NCI-H1105 treated with DMSO at 0.1 percent for 48 hours (cell line): ENCODE data around the gene GJE1.
A peak's percentile ranks its signal among the peaks of the same experiment; 100 is the strongest.
"Not testable (repeated sequence)": the region's sequence is repeated elsewhere in the genome, so short reads cannot be mapped to it uniquely, and the experiment has no call there.

ENCODE experiments used
- DNase-seq: peaks from one replicate; lab custom pipeline; 2025; lab: John Stamatoyannopoulos, UW

GJE1 gene, protein sequence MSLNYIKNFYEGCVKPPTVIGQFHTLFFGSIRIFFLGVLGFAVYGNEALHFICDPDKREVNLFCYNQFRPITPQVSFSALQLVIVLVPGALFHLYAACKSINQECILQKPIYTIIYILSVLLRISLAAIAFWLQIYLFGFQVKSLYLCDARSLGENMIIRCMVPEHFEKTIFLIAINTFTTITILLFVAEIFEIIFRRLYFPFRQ

DNA sequence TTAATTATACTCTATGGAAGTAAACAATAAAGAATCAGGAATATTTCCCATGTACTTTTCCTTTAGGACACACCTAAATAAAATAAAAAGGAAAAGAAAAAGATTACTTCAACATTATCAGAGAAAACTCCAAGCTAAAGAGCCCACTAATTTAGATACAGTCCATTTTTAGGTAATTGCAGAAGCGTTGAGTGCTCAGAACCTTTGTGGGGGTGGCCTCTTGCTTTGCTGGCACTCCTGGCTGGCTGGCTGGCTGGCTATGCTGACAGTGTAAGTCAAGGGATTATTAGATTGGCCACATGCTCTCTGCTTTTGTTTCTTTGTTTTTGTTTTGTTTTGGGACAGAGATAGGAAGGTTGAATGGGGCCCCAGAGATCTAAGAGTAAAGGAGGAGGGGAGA is at the start of gene GJE1:
TSS of gene GJE1 (plus strand) at position 301 of the 400 bp plus-strand sequence. CDS start 234 bp downstream, outside the sequence.
- DNase-seq, result no peak

DNA sequence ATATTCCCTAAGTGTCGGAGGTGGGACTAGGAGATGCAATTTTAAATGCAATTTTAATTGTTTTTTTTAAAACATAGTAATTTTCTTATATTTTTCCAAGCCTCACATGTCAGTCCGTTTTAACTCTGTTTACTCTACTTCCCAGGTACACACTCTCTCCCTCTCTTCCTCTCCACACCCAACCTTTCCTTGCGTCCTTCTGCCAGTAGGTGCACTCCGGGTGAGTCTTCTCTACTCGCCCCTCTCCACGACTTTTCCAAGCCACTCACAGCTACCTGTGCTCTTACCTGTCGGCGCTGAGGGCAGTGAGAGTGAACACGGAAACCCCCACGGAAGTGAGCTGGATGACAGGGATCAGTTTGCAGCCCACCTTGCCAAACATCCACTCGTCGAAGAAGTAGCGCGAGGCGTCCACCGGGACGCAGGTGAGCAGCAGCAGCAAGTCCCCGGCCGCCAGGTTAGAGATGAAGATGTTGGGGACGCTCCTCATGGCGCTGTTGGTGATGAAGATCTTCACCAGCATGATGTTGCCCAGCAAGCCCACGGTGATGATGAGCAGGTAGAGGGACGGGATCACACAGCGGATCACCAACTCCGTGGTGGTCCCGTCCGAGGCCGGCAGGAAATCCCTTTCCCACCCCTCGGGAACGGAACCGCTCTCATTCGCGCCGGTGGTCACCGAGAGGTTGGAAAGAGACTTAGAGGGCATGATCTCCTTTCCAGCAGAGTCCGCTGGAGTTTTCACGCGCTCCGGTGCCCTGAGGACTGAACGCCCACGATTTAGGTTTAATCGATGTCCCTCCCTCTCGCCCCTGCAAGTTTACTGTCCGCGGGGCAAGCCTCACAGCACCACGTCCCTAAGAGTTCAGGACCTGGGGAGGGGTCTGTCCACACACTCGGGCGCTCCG is 44.5 kb upstream of the GJE1 start:
- no peak for DNase-seq

DNA sequence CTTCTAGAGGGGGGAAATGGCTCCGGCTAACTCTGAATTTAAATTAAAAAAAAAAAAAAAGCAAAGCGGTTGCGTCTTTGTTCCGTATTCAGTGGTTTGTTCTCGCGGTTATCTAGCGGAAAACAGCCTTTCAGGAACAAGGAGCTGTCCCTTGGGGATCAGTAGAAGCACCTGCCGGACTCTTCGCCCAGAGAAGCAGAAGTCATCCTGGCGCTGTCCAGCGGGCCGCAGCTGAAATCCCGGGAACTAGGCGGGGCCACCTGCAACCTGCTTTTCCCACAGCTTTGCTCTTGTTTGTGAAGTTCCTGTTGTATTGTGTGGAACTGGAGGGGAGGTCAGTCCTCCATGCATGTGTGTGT is 43.9 kb upstream of the GJE1 start:
- no peak for DNase-seq

DNA sequence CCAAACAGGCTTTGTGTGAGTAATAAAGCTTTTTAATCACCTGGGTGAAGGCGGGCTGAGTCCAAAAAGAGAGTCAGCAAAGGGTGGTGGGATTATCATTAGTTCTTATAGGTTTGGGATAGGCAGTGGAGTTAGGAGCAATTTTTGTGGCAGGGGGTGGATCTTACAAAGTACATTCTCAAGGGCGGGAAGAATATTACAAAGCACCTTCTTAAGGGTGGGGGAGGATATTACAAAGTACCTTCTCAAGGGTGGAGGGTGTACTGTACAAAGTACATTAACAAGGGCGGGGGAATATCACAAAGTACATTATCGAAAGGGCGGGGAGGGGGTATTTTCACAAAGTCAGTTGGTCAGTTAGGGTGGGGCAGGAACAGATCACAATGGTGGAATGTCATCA is 27.9 kb upstream of the GJE1 start:
- DNase-seq, result not testable (repeated sequence)

DNA sequence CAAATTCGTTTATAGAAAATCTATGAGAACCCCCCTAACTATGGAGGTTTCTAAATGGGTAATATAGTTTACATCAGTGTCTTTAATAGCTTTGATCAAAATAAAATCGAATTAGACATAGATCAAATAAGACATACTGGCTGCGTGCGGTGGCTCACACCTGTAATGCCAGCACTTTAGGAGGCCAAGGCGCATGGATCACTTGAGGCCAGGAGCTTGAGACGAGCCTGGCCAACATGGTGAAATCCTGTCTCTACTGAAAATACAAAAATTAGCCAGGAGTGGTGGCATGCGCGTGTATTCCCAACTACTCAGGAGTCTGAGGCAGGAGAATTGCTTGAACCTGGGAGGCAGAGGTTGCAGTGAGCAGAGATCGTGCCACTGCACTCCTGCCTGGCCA is 21.9 kb upstream of the GJE1 start:
- DNase-seq, result not testable (repeated sequence)

DNA sequence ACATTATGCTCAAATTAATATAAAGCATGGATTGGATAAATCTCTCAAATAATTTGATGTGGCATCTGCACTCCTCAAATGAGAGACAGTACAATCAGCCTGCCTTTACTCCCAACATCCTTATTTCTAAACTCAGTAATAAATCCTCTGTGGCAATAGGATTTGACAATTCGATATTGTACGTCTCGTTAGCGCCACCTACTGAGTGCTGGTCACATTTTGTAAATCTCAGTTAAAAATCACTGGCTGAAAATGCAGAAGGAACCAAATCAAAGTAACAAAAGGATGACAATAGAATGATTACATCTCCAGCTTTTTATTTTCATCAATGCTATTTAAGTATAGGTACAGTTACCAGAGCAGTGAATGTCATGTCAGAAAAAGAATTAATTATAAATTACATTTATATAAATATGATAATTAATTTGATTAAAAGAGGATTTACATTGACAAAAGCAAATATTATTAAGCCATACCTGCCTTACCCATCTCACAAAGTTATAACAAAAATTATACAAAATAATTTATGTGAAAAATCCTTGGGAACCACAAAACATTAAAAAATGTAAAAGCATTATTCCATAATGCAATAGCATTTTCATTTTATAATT is 20.2 kb upstream of the GJE1 start:
- DNase-seq, result peak; percentile 69

DNA sequence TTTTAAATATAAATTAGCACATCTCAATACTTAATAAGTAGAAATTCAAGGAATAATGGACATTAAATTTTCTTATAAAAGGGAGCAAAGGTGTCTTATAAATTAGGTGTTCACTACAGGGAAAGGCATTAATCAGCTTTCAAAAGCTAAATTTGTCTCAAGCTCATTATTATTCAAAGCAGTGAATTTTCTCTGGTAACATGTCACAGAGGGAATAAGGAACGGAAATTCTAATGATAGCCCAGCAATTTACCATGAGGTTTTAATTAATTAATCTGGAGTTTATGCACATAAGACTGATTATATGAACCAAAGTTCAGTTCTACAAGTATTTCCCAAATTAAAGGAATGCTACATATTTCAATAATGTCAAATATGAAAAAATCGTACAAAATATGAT is 15.4 kb upstream of the GJE1 start:
- DNase-seq, result no peak

DNA sequence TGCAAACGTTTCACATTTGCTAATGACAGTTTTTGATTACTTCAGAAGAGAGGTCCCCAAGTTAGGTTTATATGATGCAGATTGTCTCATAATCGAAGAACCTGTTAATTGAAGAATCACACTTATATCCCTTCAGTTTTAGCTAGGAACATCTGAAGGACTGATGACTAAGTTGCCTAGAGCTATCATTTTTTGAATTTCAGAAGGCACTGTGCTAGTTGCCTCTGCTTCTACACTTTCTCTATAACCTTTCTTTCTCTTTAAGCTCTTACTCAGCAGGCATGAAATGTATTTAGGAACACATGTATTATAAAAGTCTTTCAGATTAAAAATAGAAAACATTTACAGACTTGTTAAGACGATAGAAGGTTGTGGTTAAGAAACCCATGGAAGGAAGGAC is 14.4 kb upstream of the GJE1 start:
- no peak for DNase-seq

DNA sequence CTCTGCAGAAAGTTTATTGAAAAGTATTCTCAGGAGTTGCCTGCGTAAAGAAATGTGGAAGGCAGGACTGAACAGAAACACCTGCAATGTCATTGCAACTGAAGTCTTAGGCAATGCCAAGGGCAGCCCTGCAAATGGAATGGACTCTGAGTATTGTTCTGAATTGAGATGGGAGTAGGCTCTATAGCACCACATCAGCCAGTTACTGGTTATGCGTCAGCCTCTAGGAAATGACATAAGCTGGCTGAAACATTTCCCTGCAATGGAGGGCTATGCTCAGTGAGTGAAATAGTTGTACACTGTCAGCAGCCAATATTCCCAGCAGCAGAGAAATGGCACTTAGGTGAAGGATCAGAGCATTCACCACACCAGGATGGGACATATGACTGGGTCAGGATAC is 13.8 kb upstream of the GJE1 start:
- DNase-seq, result no peak

DNA sequence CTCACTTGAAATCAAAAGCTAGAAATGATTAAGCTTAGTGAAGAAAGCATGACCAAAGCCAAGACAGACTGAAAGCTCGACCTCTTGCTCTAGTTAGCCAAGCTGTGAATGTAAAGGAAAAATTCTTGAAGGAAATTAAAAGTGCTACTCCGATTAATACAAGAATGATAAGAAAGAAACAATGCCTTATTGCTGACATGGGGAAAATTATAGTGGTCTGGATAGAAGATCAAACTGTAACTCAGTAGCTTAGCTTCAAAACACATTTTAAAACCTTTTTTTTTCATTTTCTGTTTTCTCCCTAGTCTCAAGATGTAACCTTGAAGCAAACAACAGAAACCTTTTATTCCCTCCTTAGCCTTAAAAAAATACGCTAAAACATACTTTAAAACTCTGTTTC is 11.4 kb upstream of the GJE1 start:
- DNase-seq, result no peak

DNA sequence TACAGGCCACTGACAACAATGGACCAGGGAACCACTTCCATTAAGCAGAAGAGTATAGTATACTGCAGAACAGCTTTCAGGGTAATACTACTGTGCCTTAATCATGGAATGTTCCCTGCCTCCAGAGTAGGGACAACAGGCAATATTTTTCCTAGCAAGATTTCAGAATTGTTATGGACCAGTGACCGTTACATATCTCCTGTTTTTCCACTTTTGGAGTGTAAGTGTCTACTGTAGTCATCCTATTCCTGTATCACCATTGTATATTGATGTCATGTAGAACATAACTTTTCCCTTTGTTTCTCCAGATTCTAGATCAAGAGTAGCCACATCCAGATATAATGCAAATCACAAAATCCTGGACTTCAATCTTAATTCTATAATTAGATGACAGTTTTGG is 1.9 kb upstream of the GJE1 start:
- DNase-seq, result no peak

DNA sequence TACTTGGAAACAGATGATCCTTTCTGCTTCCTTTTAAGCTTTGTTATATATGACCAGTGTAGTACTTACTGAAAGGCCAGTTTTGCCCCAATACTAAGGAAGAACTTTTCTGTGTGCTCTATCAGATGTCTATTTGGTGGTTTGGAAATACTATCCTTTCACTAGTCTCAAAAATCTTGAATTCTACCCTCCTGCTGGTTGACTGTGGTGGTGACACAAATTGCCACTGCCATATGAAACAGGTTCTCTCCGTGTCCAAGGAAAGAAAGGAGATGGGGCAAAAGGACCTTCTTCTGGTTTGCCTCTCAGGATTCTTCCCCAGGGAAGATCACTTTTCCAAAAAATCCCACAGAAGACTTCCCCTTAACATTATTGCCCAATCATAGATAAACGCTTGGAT is 6.2 kb downstream of the GJE1 start:
- DNase-seq, result no peak

DNA sequence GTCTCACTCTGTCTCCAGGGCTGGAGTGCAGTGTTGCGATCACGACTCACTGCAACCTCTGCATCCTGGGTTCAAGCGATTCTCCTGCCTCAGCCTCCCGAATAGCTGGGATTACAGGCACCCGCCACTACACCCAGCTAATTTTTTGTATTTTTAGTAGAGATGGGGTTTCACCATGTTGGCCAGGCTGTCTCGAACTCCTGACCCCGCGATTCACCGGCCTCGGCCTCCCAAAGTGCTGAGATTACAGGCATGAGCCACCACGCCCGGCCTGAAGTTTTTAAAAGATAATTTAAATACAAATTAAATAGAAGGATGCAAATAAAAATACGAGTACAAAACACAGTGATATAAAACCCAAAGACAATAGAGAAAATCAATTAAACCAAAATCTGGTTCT is 8.8 kb downstream of the GJE1 start:
- not testable (repeated sequence) for DNase-seq

DNA sequence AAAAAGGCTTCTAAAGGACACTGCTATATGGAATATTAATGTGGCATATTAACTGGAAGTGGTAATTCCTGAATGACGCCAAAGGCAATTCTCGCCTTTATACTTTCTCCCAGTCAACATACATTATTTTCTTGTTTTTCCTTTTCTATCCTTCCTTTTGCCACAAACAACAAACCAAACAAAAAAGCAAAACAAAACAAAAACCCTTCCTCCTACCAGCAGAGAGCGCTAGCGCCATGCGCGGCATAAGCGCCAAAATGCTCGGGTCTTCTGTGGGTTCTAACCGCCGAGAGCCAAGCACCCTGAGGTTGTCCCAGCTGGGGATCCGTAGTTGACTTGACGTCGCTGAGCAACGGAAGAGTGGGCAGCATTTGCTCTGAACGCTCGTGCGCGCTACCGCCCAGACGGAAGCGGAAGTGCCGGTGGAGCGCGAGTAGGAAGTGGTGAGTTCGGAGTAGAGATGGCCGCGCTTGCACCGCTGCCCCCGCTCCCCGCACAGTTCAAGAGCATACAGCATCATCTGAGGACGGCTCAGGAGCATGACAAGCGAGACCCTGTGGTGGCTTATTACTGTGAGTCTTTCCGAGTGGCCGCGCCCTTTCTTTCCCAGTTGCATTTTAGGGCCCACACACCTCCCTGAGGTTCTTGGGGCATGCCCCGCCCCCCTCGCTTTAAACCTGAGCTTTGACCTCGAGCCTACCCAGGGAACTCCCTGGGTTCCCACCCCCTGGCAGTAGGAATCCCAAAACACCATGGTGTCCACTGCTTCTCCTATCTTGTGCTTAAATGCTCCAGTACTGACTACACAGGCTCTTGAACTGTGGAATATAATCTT is 14.3 kb downstream of the GJE1 start, which contains the start of the genes NMBR and VTA1:
TSS of gene NMBR (minus strand) at position 295 of the 835 bp plus-strand sequence. CDS start 58,464 bp downstream, outside the sequence.
TSS of gene VTA1 (plus strand) at position 436 of the 835 bp plus-strand sequence. CDS start at position 461, 25 bp downstream.
- peak; percentile 99 for DNase-seq

DNA sequence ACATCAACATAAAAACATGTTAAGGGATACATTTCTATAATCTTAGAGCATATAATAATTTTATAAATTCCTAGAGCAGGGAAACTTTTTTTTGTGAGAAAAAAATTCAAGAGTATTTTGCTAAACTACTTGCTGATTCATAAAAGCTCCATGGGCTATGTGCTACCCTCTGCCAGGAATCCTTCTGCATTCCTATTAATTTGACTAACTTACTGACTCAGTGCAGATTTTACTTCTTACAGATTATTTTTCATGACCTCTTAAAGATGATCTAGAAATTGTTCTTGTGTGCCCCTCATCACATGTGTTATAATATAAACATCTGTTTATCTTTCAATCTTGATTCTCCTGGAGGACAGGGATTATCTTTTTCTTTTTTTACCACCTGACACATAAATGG is 20.0 kb downstream of the GJE1 start:
- DNase-seq, result no peak

DNA sequence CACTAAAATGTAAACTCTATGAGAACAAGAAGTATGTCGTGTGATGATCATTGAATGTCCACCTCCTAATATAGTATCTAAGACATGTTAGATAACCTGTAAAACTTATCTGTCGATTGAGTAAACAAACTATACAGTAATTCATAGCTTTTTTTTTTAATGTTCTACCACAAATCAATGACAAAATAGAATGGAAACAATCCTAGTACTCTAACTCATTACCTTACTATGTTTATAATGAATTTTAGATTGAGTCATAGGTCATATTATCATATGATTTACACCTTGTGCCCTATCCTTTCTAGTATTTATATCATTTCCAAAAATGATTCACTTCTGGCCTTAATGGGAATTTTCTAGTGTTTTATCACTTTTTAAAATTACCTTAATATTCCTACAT is 20.5 kb downstream of the GJE1 start:
- DNase-seq, result no peak

DNA sequence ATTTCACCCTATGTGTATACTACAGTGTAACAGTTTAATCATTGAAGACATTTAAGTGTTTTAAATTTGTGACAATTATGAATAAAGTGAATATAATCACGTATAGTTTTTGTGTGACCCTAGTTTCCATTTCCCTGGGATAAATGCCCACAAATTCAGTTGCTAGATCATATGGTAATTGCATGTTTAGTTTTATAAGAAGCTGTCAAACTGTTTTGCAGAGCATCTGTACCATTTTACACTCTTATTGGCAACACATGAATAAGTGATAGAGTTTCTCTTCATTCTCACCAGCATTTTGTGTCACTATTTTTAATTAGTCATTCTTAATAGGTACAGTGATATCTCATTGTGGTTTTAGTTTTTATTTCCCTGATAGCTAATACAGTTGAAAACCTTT is 21.6 kb downstream of the GJE1 start:
- DNase-seq, result no peak

DNA sequence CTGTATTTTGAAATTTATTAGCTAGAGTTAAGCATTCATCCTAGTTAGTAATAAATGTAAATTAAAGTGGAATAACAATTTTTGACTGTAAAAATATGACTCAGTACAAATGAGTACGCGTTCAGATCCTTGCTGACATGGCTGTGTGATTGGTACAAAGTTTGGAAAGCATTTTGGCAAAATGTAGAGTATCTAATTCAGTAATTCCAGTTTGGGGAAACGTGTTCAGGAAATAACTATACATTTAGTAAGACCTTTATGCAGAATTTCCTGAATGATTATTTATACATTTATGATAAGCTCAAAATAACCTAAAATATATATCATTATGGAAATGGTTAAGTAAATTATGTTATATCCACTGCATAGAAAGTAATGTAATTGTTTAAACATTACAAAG is 22.4 kb downstream of the GJE1 start:
- no peak for DNase-seq

DNA sequence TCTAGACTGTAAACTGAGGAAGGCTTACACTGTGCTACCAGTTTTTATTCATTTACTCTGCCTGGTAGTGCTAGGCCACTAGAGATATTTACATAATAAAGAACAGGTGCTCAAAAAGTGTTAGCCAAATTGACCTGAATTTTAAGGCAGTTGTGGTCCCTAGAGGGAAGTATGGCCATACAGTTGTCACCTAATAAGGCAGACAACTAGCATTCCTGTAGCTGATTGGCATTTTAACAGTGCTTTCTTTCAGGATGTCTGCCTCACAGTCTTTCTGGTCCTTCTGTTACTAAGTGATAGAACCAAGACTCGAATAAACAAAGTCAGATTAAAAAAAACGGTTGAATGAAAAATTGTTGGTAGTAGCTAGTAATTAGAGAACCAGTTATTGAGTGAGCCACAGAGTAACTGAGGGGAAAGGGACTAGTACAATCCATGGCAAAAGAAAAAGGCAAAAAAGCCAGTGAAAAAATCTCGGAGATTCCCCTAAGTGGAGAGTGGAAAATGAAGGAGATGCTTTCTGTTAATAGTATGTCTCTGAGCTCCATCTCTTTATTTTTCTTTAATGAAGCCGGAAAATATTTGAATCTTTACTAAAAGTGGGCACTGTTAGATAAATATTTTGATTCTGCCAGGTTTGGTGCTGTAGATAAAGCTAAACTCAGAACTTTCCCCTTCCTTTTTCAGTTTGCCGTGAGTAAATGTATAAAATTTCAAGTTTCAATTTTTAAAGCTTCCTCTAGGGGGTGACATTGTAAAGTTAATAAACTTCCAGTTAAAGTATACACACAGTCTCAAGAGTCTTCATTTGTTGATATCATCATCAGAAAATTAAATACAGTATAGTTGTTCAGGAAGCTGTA is 23.4 kb downstream of the GJE1 start:
- DNase-seq, result peak; percentile 25

DNA sequence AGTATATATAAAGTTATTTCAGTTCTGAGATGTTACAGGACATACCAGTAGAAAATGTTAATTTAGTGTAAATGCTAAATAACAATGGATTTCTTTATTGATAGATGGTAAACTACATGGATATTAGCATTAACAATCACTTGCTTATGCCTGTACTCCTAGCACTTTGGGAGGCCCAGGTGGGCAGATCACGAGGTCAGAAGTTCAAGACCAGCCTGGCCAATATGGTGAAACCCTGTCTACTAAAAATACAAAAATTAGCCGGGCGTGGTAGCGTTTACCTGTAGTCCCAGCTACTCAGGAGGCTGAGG is 24.0 kb downstream of the GJE1 start:
- DNase-seq, result not testable (repeated sequence)

DNA sequence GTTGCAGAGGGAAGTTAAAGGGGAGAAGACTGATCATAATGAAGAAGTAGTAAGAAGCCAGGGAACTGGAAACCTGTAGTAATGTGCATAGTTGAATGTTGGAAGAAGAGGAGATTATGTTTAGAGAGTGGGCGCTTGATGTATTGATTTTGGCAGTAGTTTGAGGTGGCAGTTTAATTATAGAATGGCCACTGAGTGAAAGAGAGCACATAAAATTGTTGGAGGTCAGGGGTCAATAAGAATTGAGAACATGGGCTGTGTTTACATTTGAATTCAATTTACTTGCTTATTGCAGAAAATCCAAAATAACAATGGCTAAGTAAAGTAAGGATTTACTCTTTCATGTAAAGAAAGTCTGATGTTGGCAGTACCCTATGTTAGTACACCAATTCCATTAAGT is 30.1 kb downstream of the GJE1 start:
- DNase-seq, result no peak
